Activated CD4-positive, alpha-beta T cell treated with anti-CD3 and anti-CD28 coated beads, Interleukin-2, Interleukin-4, amounts not matched to agents 100 ng/mL and 50 ng/mL, durations not matched to agents 16 hours and 8 hours (primary cell): ENCODE data around the gene DCUN1D2.

Experiments used
- DNase-seq: peaks from one replicate; pipeline ENCODE4 v3.0.0-alpha.2; 2020; ENCODE audit warnings: low spot score

DCUN1D2 gene

GRCh38 chr13:113407103-113407530, 83.4 kb downstream of the DCUN1D2 start:
- DNase-seq: no peak

GRCh38 chr13:113406321-113407102, 84.0 kb downstream of the DCUN1D2 start:
- DNase-seq: no peak
